Hematopoietic multipotent progenitor cell (in vitro differentiated cells): ENCODE data around the gene GAS2L1. TPM values are rescaled to one million over a fixed set of nuclear protein-coding genes. Genes with fewer than 3 reads are reported as not detected.

Source experiments
- small RNA-seq: library from RNA; depleted of rRNA; stranded (forward); fragments of <200 nt; gene quantifications from one replicate; pipeline ENCODE3, GENCODE V24; 2012
- total RNA-seq: library from RNA; depleted of rRNA; stranded (reverse); fragments of >200 nt; gene quantifications from one replicate; pipeline ENCODE4 v1.2.3, GENCODE V29; 2012

Gene GAS2L1
- total RNA-seq, 1 donor, result 9.7 TPM

Small RNAs within 50 kb of the gene (small RNA-seq; reads per million reads assigned to genes)
- not detected for gene MIR3653

Other genes starting within 250 kb of the GAS2L1 start
- not detected for gene C22orf31, start 244.8 kb upstream of the GAS2L1 start, total RNA-seq
- gene KREMEN1, start 233.6 kb upstream of the GAS2L1 start, total RNA-seq, result 0.54 TPM
- 161 TPM for gene EMID1, start 100.8 kb upstream of the GAS2L1 start, total RNA-seq
- gene RHBDD3, start 38.7 kb upstream of the GAS2L1 start, total RNA-seq, result 26.1 TPM
- gene EWSR1, start 38.4 kb upstream of the GAS2L1 start, total RNA-seq, result 592 TPM
- gene RASL10A, start 9.0 kb downstream of the GAS2L1 start, total RNA-seq, result 3.8 TPM
- 215 TPM for gene AP1B1, start 81.9 kb downstream of the GAS2L1 start, total RNA-seq
- gene RFPL1, start 131.9 kb downstream of the GAS2L1 start, total RNA-seq, result not detected
- gene NEFH, start 173.6 kb downstream of the GAS2L1 start, total RNA-seq, result 1.1 TPM
- 50.9 TPM for gene THOC5, start 247.1 kb downstream of the GAS2L1 start, total RNA-seq